ENCODE data around the gene RAD51AP1. TPM values are rescaled to one million over a fixed set of nuclear protein-coding genes. Genes with fewer than 3 reads are reported as not detected.
A peak's percentile ranks its signal among the peaks of the same experiment; 100 is the strongest.

RAD51AP1 gene
- total and polyA plus RNA-seq, 2 donors from 2014 or later: 0.52 to 2.9 TPM

DNA sequence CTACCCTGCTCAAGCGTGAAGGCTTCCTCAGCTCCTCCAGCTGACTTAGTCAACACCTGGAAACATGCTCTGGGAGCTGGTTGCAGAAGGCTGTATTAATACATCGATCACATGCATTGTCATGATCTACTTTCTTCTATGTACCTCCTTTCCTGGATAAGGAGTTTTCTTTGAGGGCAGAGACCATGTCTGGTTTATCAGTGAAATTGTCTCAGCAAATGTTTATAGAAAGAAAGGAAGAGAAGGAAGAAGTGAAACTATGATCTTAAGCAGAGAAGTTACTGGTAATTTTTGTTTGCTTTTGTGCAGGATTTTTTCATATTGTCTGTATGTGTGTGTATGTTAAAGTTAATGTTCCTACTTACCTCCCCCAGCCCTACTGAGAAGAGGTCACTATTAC, 27.8 kb downstream of the RAD51AP1 start:
- no peak overlapping the region for H3K9ac ChIP-seq (ENCODE audit: low read length in 3 of 3)
- H3K4me1 ChIP-seq (ENCODE audit: control insufficient read depth in 2 of 3, insufficient read depth in 2 of 3, low read depth in 1 of 3, low read length in 3 of 3): peaks cover 0 to 8% (median 5%) of the 10 kb centered on the region in 3 donors
- H3K36me3 ChIP-seq (ENCODE audit: control insufficient read depth in 2 of 3, insufficient read depth in 3 of 3, low read length in 3 of 3): no peaks in the 10 kb centered on the region
- TF ChIP-seq, protein P1, sequence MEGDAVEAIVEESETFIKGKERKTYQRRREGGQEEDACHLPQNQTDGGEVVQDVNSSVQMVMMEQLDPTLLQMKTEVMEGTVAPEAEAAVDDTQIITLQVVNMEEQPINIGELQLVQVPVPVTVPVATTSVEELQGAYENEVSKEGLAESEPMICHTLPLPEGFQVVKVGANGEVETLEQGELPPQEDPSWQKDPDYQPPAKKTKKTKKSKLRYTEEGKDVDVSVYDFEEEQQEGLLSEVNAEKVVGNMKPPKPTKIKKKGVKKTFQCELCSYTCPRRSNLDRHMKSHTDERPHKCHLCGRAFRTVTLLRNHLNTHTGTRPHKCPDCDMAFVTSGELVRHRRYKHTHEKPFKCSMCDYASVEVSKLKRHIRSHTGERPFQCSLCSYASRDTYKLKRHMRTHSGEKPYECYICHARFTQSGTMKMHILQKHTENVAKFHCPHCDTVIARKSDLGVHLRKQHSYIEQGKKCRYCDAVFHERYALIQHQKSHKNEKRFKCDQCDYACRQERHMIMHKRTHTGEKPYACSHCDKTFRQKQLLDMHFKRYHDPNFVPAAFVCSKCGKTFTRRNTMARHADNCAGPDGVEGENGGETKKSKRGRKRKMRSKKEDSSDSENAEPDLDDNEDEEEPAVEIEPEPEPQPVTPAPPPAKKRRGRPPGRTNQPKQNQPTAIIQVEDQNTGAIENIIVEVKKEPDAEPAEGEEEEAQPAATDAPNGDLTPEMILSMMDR (IDR thresholded peaks at IDR 0.05; ENCODE audit: borderline replicate concordance, extremely low read depth, insufficient read depth): no peak
- no peak overlapping the region for H3K27ac ChIP-seq (ENCODE audit: low read depth in 2 of 2, low read length in 2 of 2)
- no peaks in the 10 kb centered on the region for H3K27me3 ChIP-seq (ENCODE audit: control insufficient read depth, insufficient read depth, low read length)
- H3K4me3 ChIP-seq (ENCODE audit: low read length in 3 of 3): no peak overlapping the region
- DNase-seq (no peak), FAIRE-seq (no peak)
- no peaks in the 10 kb centered on the region for H3K9me3 ChIP-seq (ENCODE audit: control insufficient read depth in 2 of 3, insufficient read depth in 1 of 3, low read length in 3 of 3)
- intact Hi-C loops (cut with DNase I): no loop called here

DNA sequence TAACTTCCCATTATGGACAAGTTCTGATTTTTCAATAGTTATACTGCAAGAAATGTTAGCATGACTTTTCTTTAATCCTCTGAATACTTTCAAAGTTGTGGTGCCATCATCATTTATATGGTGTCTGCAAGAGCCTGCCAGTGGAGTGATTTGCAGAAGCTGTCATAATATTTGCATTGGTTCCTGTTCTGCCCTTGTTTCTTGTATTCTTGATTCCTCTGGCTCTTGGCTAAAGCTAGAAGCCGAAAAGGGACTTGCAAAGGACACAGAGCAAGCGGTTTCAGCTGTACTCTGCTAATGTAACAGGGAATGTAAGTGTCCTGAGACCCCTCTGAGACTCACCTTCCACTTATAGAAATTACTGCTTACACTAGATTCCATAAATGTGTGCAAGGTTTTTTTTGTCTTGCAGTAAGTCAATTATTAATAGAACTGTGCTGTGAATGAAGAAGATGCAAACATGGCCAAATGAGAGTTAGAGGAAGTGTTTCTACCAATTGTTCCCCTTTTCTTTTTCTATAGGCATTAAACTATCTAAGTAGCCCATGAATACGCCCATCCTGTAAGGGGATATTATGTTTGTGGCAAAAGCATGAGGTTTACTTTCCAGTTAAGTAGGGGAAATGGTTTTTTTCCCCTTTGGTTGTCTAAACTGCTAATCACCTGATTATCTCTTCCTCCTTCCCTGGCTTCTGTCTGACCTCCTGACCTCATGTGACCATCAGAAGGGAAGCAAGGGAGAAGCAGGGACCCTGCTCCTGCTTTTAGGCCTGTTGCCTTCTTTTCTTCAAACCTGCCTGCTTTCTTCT, 28.6 kb downstream of the RAD51AP1 start:
- Histone ChIP-seq H3K36me3 (ENCODE audit: control insufficient read depth in 2 of 3, insufficient read depth in 3 of 3, low read length in 3 of 3) (no peaks in the 10 kb centered on the region), H3K27me3 (ENCODE audit: control insufficient read depth, insufficient read depth, low read length) (no peaks in the 10 kb centered on the region), H3K27ac (ENCODE audit: low read depth in 2 of 2, low read length in 2 of 2) (no peak overlapping the region), H3K4me1 (ENCODE audit: control insufficient read depth in 2 of 3, insufficient read depth in 2 of 3, low read depth in 1 of 3, low read length in 3 of 3) (peaks cover 0 to 4% (median 0%) of the 10 kb centered on the region in 3 donors), H3K4me3 (ENCODE audit: low read length in 3 of 3) (no peak overlapping the region), H3K9ac (ENCODE audit: low read length in 3 of 3) (no peak overlapping the region), H3K9me3 (ENCODE audit: control insufficient read depth in 2 of 3, insufficient read depth in 1 of 3, low read length in 3 of 3) (no peaks in the 10 kb centered on the region)
- no peak for FAIRE-seq
- peak in 1 of 5 donors; percentile 8 for DNase-seq
- intact Hi-C loops (cut with DNase I): no loop called here
- TF ChIP-seq, protein P1 (IDR thresholded peaks at IDR 0.05; ENCODE audit: borderline replicate concordance, extremely low read depth, insufficient read depth): no peak

DNA sequence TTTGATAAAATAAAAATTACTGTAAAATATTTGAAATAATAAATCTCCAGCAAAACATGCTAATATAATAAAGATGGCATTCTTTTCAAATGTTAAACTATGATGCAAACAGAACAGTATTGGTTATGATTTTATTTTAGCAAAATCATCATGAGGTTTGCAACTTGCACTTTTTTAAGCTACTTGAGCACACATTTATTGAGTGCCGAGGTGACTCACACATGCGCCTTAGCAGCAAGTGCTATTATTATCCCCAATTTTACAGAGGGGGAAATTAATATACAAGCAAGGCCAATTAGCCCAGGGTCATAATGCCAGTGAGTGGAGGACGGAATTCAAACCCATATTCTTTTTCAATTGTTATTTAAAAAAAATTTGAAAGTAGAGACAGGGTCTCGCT, 30.6 kb downstream of the RAD51AP1 start:
- H3K27ac ChIP-seq (ENCODE audit: low read depth in 2 of 2, low read length in 2 of 2): no peak overlapping the region
- intact Hi-C loops (cut with DNase I): no loop called here
- no peak overlapping the region for H3K4me3 ChIP-seq (ENCODE audit: low read length in 3 of 3)
- no peak for FAIRE-seq
- TF ChIP-seq, protein P1 (IDR thresholded peaks at IDR 0.05; ENCODE audit: borderline replicate concordance, extremely low read depth, insufficient read depth): no peak
- H3K9ac ChIP-seq (ENCODE audit: low read length in 3 of 3): no peak overlapping the region
- no peaks in the 10 kb centered on the region for H3K27me3 ChIP-seq (ENCODE audit: control insufficient read depth, insufficient read depth, low read length)
- no peaks in the 10 kb centered on the region for H3K4me1 ChIP-seq (ENCODE audit: control insufficient read depth in 2 of 3, insufficient read depth in 2 of 3, low read depth in 1 of 3, low read length in 3 of 3)
- no peaks in the 10 kb centered on the region for H3K9me3 ChIP-seq (ENCODE audit: control insufficient read depth in 2 of 3, insufficient read depth in 1 of 3, low read length in 3 of 3)
- no peaks in the 10 kb centered on the region for H3K36me3 ChIP-seq (ENCODE audit: control insufficient read depth in 2 of 3, insufficient read depth in 3 of 3, low read length in 3 of 3)
- no peak for DNase-seq

Data from kidney (tissue), 14 donors.